T-cell (primary cell): ENCODE data around the gene LMO2. TPM values are rescaled to one million over a fixed set of nuclear protein-coding genes. Genes with fewer than 3 reads are reported as not detected.
A peak's percentile ranks its signal among the peaks of the same experiment; 100 is the strongest.

Experiments used
- ATAC-seq, 4 experiments: fragments of 200-7000 bp in 3 of 4; fragments of 150-1000 bp in 1 of 4; cut with Tn5 transposase; replicated peaks in 1 of 4; 1 replicate in 3 of 4; 2 replicates in 1 of 4; pipeline ENCODE4 v1.10.0; 2021; ENCODE audit warnings: moderate library complexity in 3 of 4, mild to moderate bottlenecking in 2 of 4, moderate number of reproducible peaks in 1 of 4
- CTCF ChIA-PET, 2 donors: fragments of 300-600 bp; sonication (Branson Sonifier 250); formaldehyde crosslinking; loops; one replicate each; lab custom pipeline; 2022; ENCODE audit warnings: antibody characterized with exemption in 2 of 2; lab: Charles Lee
- POLR2A ChIA-PET, 2 donors: fragments of 300-600 bp; sonication (Branson Sonifier 250); formaldehyde crosslinking; loops; one replicate each; lab custom pipeline; 2022; ENCODE audit warnings: antibody characterized with exemption in 2 of 2; lab: Charles Lee
- DNase-seq, 35 experiments: peaks; one replicate each; pipeline versions ENCODE4 v3.0.0 to v3.0.0-alpha.2; 2013 to 2023
- H3K27ac ChIP-seq: one replicate; pipeline ENCODE4 v1.5.1; 2013; ENCODE audit warnings: low read length
- H3K27me3 ChIP-seq, 2 experiments: replicated peaks in 1 of 2; 1 replicate in 1 of 2; 2 replicates in 1 of 2; pipeline versions ENCODE4 v1.6.1 to v1.7.0; 2013; ENCODE audit warnings: low read length in 1 of 2, mixed read lengths in 1 of 2; ENCODE audit not compliant: control insufficient read depth in 2 of 2, insufficient read depth in 2 of 2; ENCODE audit errors: extremely low read depth in 1 of 2
- H3K36me3 ChIP-seq, 2 donors: 1 replicate in 1 of 2; 2 replicates in 1 of 2; pipeline versions ENCODE4 v1.6.1 to v1.7.0; 2013; ENCODE audit warnings: low read length in 1 of 2; ENCODE audit not compliant: control insufficient read depth in 2 of 2, insufficient read depth in 1 of 2; ENCODE audit errors: extremely low read depth in 1 of 2
- H3K4me1 ChIP-seq, 2 experiments: 1 replicate in 1 of 2; 2 replicates in 1 of 2; pipeline versions ENCODE4 v1.6.1 to v1.7.0; 2013; ENCODE audit warnings: low read length in 2 of 2, mixed read lengths in 1 of 2; ENCODE audit not compliant: insufficient read depth in 2 of 2, control insufficient read depth in 1 of 2; ENCODE audit errors: extremely low read depth in 1 of 2
- H3K4me3 ChIP-seq, 2 donors: 1 replicate in 1 of 2; 2 replicates in 1 of 2; pipeline versions ENCODE4 v1.5.1 to v1.7.0; 2013; ENCODE audit warnings: mild to moderate bottlenecking in 2 of 2, low read length in 1 of 2, moderate library complexity in 1 of 2; ENCODE audit not compliant: control insufficient read depth in 1 of 2; ENCODE audit errors: extremely low read depth in 1 of 2
- H3K9me3 ChIP-seq: 2 replicates; pipeline ENCODE4 v1.7.0; 2013
- H3K27ac Mint-ChIP-seq, 2 donors: one replicate each; pipeline ENCODE4 v1.8.0; 2020 to 2021; ENCODE audit warnings: mild to moderate bottlenecking in 2 of 2, mixed read lengths in 2 of 2
- H3K27me3 Mint-ChIP-seq, 2 donors: one replicate each; pipeline ENCODE4 v1.8.0; 2021 to 2022; ENCODE audit warnings: mixed read lengths in 2 of 2
- H3K36me3 Mint-ChIP-seq: one replicate; pipeline ENCODE4 v1.8.0; 2021; ENCODE audit warnings: mixed read lengths
- H3K4me1 Mint-ChIP-seq, 3 donors: one replicate each; pipeline ENCODE4 v1.8.0; 2020 to 2022; ENCODE audit warnings: mixed read lengths in 3 of 3, mild to moderate bottlenecking in 1 of 3
- H3K4me3 Mint-ChIP-seq, 3 donors: one replicate each; pipeline ENCODE4 v1.8.0; 2020 to 2022; ENCODE audit warnings: mild to moderate bottlenecking in 3 of 3, mixed read lengths in 3 of 3, moderate library complexity in 3 of 3
- H3K9me3 Mint-ChIP-seq, 3 donors: one replicate each; pipeline ENCODE4 v1.8.0; 2020 to 2022; ENCODE audit warnings: mixed read lengths in 3 of 3
- WGBS: methylation state at CpG from one replicate; pipeline ENCODE4 v1.1.5; 2013; ENCODE audit warnings: missing lambda C conversion rate; ENCODE audit not compliant: insufficient coverage; 5-methylcytosine and 5-hydroxymethylcytosine counted together
- total RNA-seq, 35 experiments: library from RNA in 6 of 35; stranded (reverse) in 6 of 35; fragments of 120-200 nt in 1 of 35; gene quantifications; one replicate each; pipeline versions ENCODE4 v1.2.1 to v1.2.4 and lab custom pipeline; 2013 to 2026

LMO2 gene
- total RNA-seq, 5 donors from 2014 or later (not counting 1 experiment from before 2014, with no cell fraction given), result 0.85 to 2.7 (median 1.6) TPM

DNA sequence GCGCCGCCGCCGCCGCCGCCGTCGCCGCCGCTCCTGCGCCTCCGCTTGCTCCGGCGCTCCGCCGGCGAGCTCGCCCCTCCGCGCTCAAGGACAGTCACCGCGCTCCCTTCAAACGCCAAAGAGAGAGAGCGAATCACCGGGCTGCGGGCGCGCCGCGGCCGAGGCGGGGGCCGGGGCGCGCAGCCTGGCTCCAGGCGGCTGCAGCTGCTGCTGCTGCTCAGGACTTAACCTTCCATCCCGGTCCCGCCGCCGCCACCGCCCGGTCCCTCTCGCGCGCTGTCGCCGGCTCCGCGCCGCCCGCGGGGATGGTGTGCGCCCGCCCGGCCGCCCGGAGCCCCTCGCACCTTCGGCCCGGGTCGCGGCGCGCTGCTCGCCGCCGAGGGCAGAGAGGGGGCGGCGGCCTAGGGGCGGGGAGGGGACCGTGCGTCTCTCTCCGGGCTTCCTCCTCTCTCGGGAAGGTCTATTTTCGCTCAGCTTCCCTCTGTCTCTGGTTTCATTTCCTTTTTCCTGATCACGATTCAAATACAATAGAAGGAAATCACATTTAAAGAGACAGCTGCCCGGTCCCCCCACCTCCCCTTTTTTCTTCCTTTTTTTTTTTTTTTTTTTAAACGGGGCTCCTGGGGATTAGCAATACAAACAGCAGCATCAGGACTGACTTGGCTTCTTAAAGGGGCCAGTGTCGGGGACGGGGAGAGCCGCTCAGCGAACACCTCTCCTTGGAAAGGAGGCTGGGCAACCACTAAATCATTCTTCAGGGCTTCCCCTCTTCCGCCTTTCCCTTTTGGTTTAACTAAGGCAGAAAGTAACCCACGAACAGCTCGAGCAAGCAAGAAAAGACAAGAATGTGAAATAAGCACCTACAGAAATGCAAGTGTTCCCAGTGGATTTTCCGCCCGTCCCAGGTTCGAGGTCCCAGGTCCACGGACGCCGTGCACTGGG, 22.1 kb downstream of the LMO2 start:
- peak; percentile 48 to 67 (median 60) for ATAC-seq
- H3K9me3 ChIP-seq, result no peaks in the 10 kb centered on the region
- WGBS, result under 1% methylated on average over 82 of the region's 91 CpGs
- Mint-ChIP-seq H3K36me3 (no peaks in the 10 kb centered on the region), H3K27me3 (peaks cover 55 to 70% of the 10 kb centered on the region in 2 donors), H3K4me1 (peaks cover 12 to 25% (median 17%) of the 10 kb centered on the region in 3 donors), H3K9me3 (no peaks in the 10 kb centered on the region), H3K4me3 (peak overlapping the region; percentile 80 to 96 (median 82)), H3K27ac (no peak overlapping the region)
- peaks cover 7 to 18% of the 10 kb centered on the region in 2 experiments for H3K4me1 ChIP-seq
- no peak overlapping the region for H3K27ac ChIP-seq
- peak overlapping the region; percentile 37 to 52 for H3K4me3 ChIP-seq
- DNase-seq, result peak in 5 of 35 experiments; percentile 6 to 30 (median 21)
- H3K36me3 ChIP-seq, result no peaks in the 10 kb centered on the region
- ChIA-PET CTCF (interaction anchor here in 1 of 2 donors (0.6 kb wide), 1 partner anchor 486 kb away, joined by 3 read pairs; no protein-coding TSS in a partner anchor), POLR2A (interaction anchor here in 1 of 2 donors (0.6 kb wide), 1 partner anchor 19 kb away, joined by 3 read pairs; no protein-coding TSS in a partner anchor)
- peaks cover 0 to 52% of the 10 kb centered on the region in 2 experiments for H3K27me3 ChIP-seq

DNA sequence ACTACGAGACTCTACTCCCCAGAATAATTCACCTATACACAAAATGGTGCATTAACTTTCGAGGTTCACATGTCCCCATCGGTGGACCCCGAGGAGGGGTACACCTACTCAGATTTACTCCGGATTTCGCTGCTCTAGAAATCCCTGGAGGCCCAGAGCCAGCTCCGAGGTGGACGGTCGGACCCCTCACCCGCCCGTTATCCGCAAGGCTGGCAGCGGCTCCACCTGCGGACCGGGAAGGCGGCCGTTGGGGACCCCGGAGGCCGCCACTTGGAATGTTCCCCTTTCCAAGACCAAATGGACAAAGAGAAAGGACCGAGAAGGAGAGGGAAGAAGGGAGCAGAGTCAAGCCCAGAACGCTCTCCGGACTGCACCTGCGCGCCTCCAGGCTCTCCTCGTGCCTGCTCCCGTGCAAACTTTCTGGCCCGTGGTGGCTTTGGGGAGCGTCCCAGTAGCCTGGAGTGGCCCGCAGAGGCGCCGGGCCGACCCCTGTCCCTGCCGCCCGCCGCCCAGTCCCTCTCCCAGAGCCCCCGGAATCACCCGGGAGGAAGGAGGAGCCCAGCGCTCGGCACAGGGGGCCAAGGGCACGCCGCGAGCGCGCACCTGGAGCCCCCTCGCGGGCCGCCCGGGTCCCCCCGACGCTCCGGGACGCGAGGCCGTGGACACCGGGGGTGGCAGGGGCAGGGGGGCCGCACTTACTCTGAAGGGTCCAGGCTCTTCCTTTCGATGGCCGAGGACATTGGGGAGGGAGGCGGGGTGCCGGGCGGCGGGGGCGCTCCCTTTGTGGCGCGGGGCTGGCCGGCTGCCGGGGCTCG, 23.0 kb downstream of the LMO2 start:
- H3K27me3 Mint-ChIP-seq, result peaks cover 49 to 77% of the 10 kb centered on the region in 2 donors
- no peak overlapping the region for H3K27ac ChIP-seq
- POLR2A ChIA-PET, result no interaction called here
- WGBS, result 2% methylated on average over 59 of the region's 68 CpGs
- no peaks in the 10 kb centered on the region for H3K9me3 Mint-ChIP-seq
- no peaks in the 10 kb centered on the region for H3K9me3 ChIP-seq
- peak in 1 of 35 experiments; percentile 1 for DNase-seq
- CTCF ChIA-PET, result interaction anchor here in 1 of 2 donors (0.6 kb wide), 1 partner anchor 10 kb away, joined by 3 read pairs; no protein-coding TSS in a partner anchor
- no peak overlapping the region for H3K27ac Mint-ChIP-seq
- ATAC-seq, result peak in 2 of 4 experiments; percentile 10 to 18
- peaks cover 0 to 54% of the 10 kb centered on the region in 2 experiments for H3K27me3 ChIP-seq
- peaks cover 12 to 25% (median 17%) of the 10 kb centered on the region in 3 donors for H3K4me1 Mint-ChIP-seq
- no peaks in the 10 kb centered on the region for H3K36me3 Mint-ChIP-seq
- H3K4me1 ChIP-seq, result peaks cover 7 to 18% of the 10 kb centered on the region in 2 experiments
- H3K4me3 ChIP-seq, result peak overlapping the region in 1 of 2 donors; percentile 68
- peak overlapping the region; percentile 50 to 64 (median 56) for H3K4me3 Mint-ChIP-seq
- H3K36me3 ChIP-seq, result no peaks in the 10 kb centered on the region

DNA sequence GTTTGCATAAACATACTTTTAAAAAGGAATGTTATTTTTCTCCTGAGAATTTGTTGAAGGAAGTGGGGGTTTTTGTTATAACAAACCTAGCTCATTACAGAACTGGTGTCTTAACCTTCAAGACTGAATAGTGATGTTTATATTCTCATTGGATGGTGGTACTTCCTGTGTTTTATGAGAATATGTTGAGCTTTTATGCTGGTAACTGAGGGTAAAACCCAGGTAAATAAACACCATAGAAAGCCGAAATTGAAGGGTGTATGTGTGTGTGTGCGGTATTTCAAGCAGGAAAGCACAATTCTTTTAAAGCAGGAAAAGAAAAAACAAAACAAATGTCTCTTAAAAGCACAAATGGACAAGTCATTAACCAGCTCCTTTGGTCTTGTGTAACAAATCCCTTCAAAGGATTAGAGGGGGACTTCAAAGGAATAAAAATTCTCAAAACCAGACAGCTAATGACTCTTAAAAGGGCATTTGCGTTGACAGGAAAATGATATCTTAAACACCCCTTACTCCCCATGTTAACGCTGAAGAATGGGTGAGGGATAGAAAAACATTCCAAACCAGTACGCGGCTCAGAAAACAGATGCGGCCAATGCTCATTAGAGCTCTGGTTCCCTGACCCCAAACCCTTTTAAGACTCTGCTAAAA, 23.8 kb downstream of the LMO2 start:
- peak in 1 of 4 experiments; percentile 28 for ATAC-seq
- peaks cover 12 to 25% (median 17%) of the 10 kb centered on the region in 3 donors for H3K4me1 Mint-ChIP-seq
- Histone ChIP-seq H3K4me1 (peaks cover 7 to 18% of the 10 kb centered on the region in 2 experiments), H3K4me3 (peak overlapping the region in 1 of 2 donors; percentile 68), H3K27ac (no peak overlapping the region), H3K27me3 (peaks cover 0 to 58% of the 10 kb centered on the region in 2 experiments), H3K9me3 (no peaks in the 10 kb centered on the region), H3K36me3 (no peaks in the 10 kb centered on the region)
- H3K36me3 Mint-ChIP-seq, result no peaks in the 10 kb centered on the region
- WGBS, result 14% methylated on average over 3 of the region's 7 CpGs
- CTCF ChIA-PET, result interaction anchor here (0.6 to 1.1 kb wide), 3 partner anchors 10 to 120 kb away, joined by 3 to 7 read pairs (median 3); no protein-coding TSS in a partner anchor
- no peaks in the 10 kb centered on the region for H3K9me3 Mint-ChIP-seq
- DNase-seq, result no peak
- H3K27me3 Mint-ChIP-seq, result peaks cover 45 to 76% of the 10 kb centered on the region in 2 donors
- POLR2A ChIA-PET, result interaction anchor here in 1 of 2 donors (0.7 kb wide), 1 partner anchor 14 kb away, joined by 7 read pairs; no protein-coding TSS in a partner anchor
- peak overlapping the region; percentile 50 to 64 (median 56) for H3K4me3 Mint-ChIP-seq
- no peak overlapping the region for H3K27ac Mint-ChIP-seq

DNA sequence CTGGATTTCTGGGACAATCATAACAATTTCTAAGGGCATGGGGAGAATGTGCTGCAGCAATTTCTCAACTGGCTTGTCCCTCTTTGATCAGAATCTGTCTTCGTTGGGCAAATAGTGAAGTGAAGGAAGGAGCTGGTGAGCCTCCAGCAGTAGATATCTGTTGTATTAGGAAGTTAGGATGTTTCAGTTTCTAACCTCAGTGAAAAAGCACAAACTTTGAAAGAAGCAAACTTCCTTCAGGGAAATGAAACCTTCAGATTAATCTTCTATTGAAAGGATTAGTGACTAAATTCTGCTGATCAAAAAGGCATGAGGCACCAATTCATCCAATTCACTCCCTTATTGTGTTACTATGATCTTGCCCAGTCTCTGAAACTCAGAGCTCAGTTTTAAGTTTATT, 24.3 kb downstream of the LMO2 start:
- Histone ChIP-seq H3K4me1 (peaks cover 7 to 18% of the 10 kb centered on the region in 2 experiments), H3K9me3 (no peaks in the 10 kb centered on the region), H3K27me3 (peaks cover 0 to 53% of the 10 kb centered on the region in 2 experiments), H3K36me3 (no peaks in the 10 kb centered on the region), H3K4me3 (no peak overlapping the region), H3K27ac (no peak overlapping the region)
- 43% methylated on average over 1 of the region's 1 CpG for WGBS
- Mint-ChIP-seq H3K36me3 (no peaks in the 10 kb centered on the region), H3K4me1 (peaks cover 12 to 25% (median 17%) of the 10 kb centered on the region in 3 donors), H3K27ac (no peak overlapping the region), H3K9me3 (no peaks in the 10 kb centered on the region), H3K27me3 (peaks cover 45 to 70% of the 10 kb centered on the region in 2 donors), H3K4me3 (peak overlapping the region in 1 of 3 donors; percentile 64)
- ATAC-seq (no peak), DNase-seq (no peak)
- CTCF ChIA-PET, result interaction anchor here (0.7 to 1.1 kb wide), 2 partner anchors 10 to 120 kb away, joined by 3 to 7 read pairs; no protein-coding TSS in a partner anchor
- POLR2A ChIA-PET, result interaction anchor here in 1 of 2 donors (0.7 kb wide), 1 partner anchor 14 kb away, joined by 7 read pairs; no protein-coding TSS in a partner anchor

DNA sequence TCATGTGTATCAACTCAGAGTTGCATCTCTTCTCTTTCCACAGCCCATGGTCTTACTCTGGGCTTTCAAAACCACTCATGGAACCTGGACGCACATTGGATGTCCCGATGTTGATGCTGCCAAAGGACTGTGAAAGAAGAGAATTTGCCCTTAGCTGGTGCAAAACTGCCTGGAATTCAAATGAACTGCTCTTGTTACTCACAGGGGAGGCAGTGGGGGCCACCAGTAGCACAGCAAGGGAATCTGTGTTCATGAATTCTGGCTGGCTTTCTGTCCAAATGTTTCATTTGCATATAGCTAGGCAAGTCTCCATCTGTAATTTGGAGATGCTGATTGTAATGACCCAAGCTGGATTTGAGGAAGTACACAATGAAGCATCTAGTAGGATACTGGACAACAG, 24.9 kb downstream of the LMO2 start:
- H3K9me3 Mint-ChIP-seq, result no peaks in the 10 kb centered on the region
- 50% methylated on average over 1 of the region's 2 CpGs for WGBS
- no peak overlapping the region for H3K4me3 ChIP-seq
- no peak overlapping the region for H3K4me3 Mint-ChIP-seq
- peaks cover 0 to 57% of the 10 kb centered on the region in 2 experiments for H3K27me3 ChIP-seq
- peaks cover 12 to 25% (median 17%) of the 10 kb centered on the region in 3 donors for H3K4me1 Mint-ChIP-seq
- ATAC-seq (no peak), DNase-seq (no peak)
- no peaks in the 10 kb centered on the region for H3K9me3 ChIP-seq
- ChIA-PET POLR2A (no interaction called here), CTCF (interaction anchor here in 1 of 2 donors (0.8 kb wide), 1 partner anchor 10 kb away, joined by 3 read pairs; no protein-coding TSS in a partner anchor)
- no peak overlapping the region for H3K27ac Mint-ChIP-seq
- H3K27ac ChIP-seq, result no peak overlapping the region
- no peaks in the 10 kb centered on the region for H3K36me3 ChIP-seq
- no peaks in the 10 kb centered on the region for H3K36me3 Mint-ChIP-seq
- peaks cover 41 to 65% of the 10 kb centered on the region in 2 donors for H3K27me3 Mint-ChIP-seq
- peaks cover 7 to 18% of the 10 kb centered on the region in 2 experiments for H3K4me1 ChIP-seq
